CD14-positive monocyte (primary cell): ENCODE results near the gene BCAN. TPM values are rescaled to one million over a fixed set of nuclear protein-coding genes. Genes with fewer than 3 reads are reported as not detected.

ENCODE experiments used
- DNase-seq, 3 donors: peaks; one replicate each; pipeline ENCODE4 v3.0.0-alpha.2; 2011 to 2022
- H2AFZ ChIP-seq: 2 replicates; pipeline ENCODE4 v1.6.0; 2012; ENCODE audit warnings: mild to moderate bottlenecking, low read depth, low read length, inconsistent platforms; ENCODE audit not compliant: insufficient read depth, poor library complexity, severe bottlenecking
- H3K27ac ChIP-seq, 2 donors: 1 replicate in 1 of 2; 2 replicates in 1 of 2; pipeline ENCODE4 v1.5.1; 2012 to 2013; ENCODE audit warnings: low read length in 2 of 2, control low read depth in 1 of 2, inconsistent platforms in 1 of 2, low read depth in 1 of 2, mild to moderate bottlenecking in 1 of 2
- H3K27me3 ChIP-seq, 2 donors: one replicate each; pipeline versions ENCODE4 v1.6.0 to v1.6.1; 2011 to 2013; ENCODE audit warnings: low read length in 2 of 2; ENCODE audit not compliant: control insufficient read depth in 2 of 2, insufficient read depth in 2 of 2
- H3K36me3 ChIP-seq, 2 donors: replicated peaks in 1 of 2; 1 replicate in 1 of 2; 2 replicates in 1 of 2; pipeline versions ENCODE4 v1.5.1 to v1.6.1; 2012 to 2013; ENCODE audit warnings: low read length in 2 of 2, control low read depth in 1 of 2, inconsistent platforms in 1 of 2, mild to moderate bottlenecking in 1 of 2; ENCODE audit not compliant: insufficient read depth in 2 of 2, control insufficient read depth in 1 of 2
- H3K4me1 ChIP-seq, 2 donors: 1 replicate in 1 of 2; 2 replicates in 1 of 2; pipeline versions ENCODE4 v1.5.1 to v1.6.1; 2012 to 2013; ENCODE audit warnings: low read length in 2 of 2, control low read depth in 1 of 2, inconsistent platforms in 1 of 2, mild to moderate bottlenecking in 1 of 2, moderate library complexity in 1 of 2; ENCODE audit not compliant: insufficient read depth in 2 of 2, control insufficient read depth in 1 of 2
- H3K4me2 ChIP-seq: replicated peaks from 2 replicates; pipeline ENCODE3; 2012; ENCODE audit warnings: low read length, moderate library complexity, mild to moderate bottlenecking; ENCODE audit not compliant: poor library complexity, severe bottlenecking; ENCODE audit errors: extremely low read depth
- H3K4me3 ChIP-seq, 3 experiments: fragments of 200-600 bp in 1 of 3; sonication (generic) in 1 of 3; replicated peaks in 1 of 3; 1 replicate in 2 of 3; 2 replicates in 1 of 3; pipeline ENCODE4 v1.5.1; 2011 to 2013; ENCODE audit warnings: low read length in 3 of 3, mild to moderate bottlenecking in 3 of 3, control low read depth in 2 of 3, low read depth in 2 of 3, inconsistent platforms in 1 of 3, moderate library complexity in 1 of 3
- H3K79me2 ChIP-seq: 2 replicates; pipeline ENCODE4 v1.6.0; 2012; ENCODE audit warnings: mild to moderate bottlenecking, control low read depth, inconsistent platforms, low read length, moderate library complexity; ENCODE audit not compliant: insufficient read depth
- H3K9ac ChIP-seq: 2 replicates; pipeline ENCODE4 v1.6.0; 2017; ENCODE audit warnings: low read length, mild to moderate bottlenecking; ENCODE audit not compliant: insufficient read depth, poor library complexity, severe bottlenecking
- H3K9me3 ChIP-seq, 2 donors: replicated peaks in 1 of 2; 1 replicate in 1 of 2; 2 replicates in 1 of 2; pipeline versions ENCODE4 v1.5.1 to v1.6.1; 2012 to 2013; ENCODE audit warnings: low read length in 2 of 2, control low read depth in 1 of 2; ENCODE audit not compliant: control insufficient read depth in 1 of 2, insufficient read depth in 1 of 2
- H4K20me1 ChIP-seq: 2 replicates; pipeline ENCODE4 v1.6.0; 2012; ENCODE audit warnings: mild to moderate bottlenecking, low read length, control low read depth, moderate library complexity; ENCODE audit not compliant: insufficient read depth
- H3K27ac Mint-ChIP-seq, 7 donors: one replicate each; pipeline ENCODE4 v1.8.0; 2020; ENCODE audit warnings: mild to moderate bottlenecking in 7 of 7, mixed read lengths in 7 of 7, moderate library complexity in 6 of 7, inconsistent platforms in 2 of 7
- H3K27me3 Mint-ChIP-seq, 3 donors: one replicate each; pipeline ENCODE4 v1.8.0; 2021 to 2022; ENCODE audit warnings: low read depth in 3 of 3, mild to moderate bottlenecking in 3 of 3, mixed read lengths in 3 of 3, moderate library complexity in 3 of 3, inconsistent platforms in 1 of 3
- H3K36me3 Mint-ChIP-seq, 2 donors: one replicate each; pipeline ENCODE4 v1.8.0; 2020; ENCODE audit warnings: mixed read lengths in 2 of 2, inconsistent platforms in 1 of 2, mild to moderate bottlenecking in 1 of 2
- H3K4me1 Mint-ChIP-seq: one replicate; pipeline ENCODE4 v1.8.0; 2020; ENCODE audit warnings: mild to moderate bottlenecking, mixed read lengths
- H3K4me3 Mint-ChIP-seq, 2 donors: one replicate each; pipeline ENCODE4 v1.8.0; 2020; ENCODE audit warnings: mild to moderate bottlenecking in 2 of 2, mixed read lengths in 2 of 2, moderate library complexity in 1 of 2
- H3K9me3 Mint-ChIP-seq, 7 donors: one replicate each; pipeline ENCODE4 v1.8.0; 2020 to 2022; ENCODE audit warnings: mixed read lengths in 7 of 7, mild to moderate bottlenecking in 6 of 7, moderate library complexity in 6 of 7, inconsistent platforms in 2 of 7
- CTCF ChIP-seq: fragments of 200-600 bp; IDR thresholded peaks from one replicate; pipeline ENCODE4 v1.8.0; 2022; ENCODE audit warnings: antibody characterized with exemption, mild to moderate bottlenecking
- WGBS: methylation state at CpG from one replicate; pipeline ENCODE4 v1.1.5; 2013; ENCODE audit warnings: missing lambda C conversion rate; ENCODE audit not compliant: insufficient coverage; 5-methylcytosine and 5-hydroxymethylcytosine counted together
- intact Hi-C, 2 donors: fragments of 100-400 bp; cut with micrococcal nuclease; formaldehyde crosslinking; loops; one replicate each; pipeline versions ENCODE4 v1.15.0 to v1.15.1; 2023
- polyA plus RNA-seq, 3 donors: library from polyadenylated mRNA; depleted of rRNA in 1 of 3; unstranded in 2 of 3; stranded (reverse) in 1 of 3; fragments of 300-500 nt in 2 of 3; fragments of >200 nt in 1 of 3; fragmentation: Illumina TruSeq in 2 of 3; gene quantifications; 1 replicate in 2 of 3; 2 replicates in 1 of 3; pipeline ENCODE4 v1.2.3, GENCODE V29; 2012 to 2021

The BCAN gene
- polyA plus RNA-seq, 3 donors, result not detected

GRCh38 chr1:156668801-156669637 lies 27.1 kb downstream of the BCAN start:
- Mint-ChIP-seq H3K4me1 (peaks cover 18% of the 10 kb centered on the region), H3K9me3 (peaks cover 0 to 4% (median 0%) of the 10 kb centered on the region in 7 donors), H3K27me3 (peaks cover 35 to 66% (median 40%) of the 10 kb centered on the region in 3 donors), H3K36me3 (no peaks in the 10 kb centered on the region), H3K4me3 (peak overlapping the region in 1 of 2 donors; percentile 3), H3K27ac (no peak overlapping the region)
- no peak for TF ChIP-seq CTCF
- Histone ChIP-seq H3K9ac (no peak overlapping the region), H2AFZ (no peak overlapping the region), H3K79me2 (no peaks in the 10 kb centered on the region), H4K20me1 (no peaks in the 10 kb centered on the region), H3K4me1 (peaks cover 17 to 24% of the 10 kb centered on the region in 2 donors), H3K9me3 (no peaks in the 10 kb centered on the region), H3K27ac (no peak overlapping the region), H3K4me3 (no peak overlapping the region), H3K36me3 (no peaks in the 10 kb centered on the region), H3K4me2 (no peak overlapping the region), H3K27me3 (peaks cover 0 to 28% of the 10 kb centered on the region in 2 donors)
- 85% methylated on average over 13 of the region's 17 CpGs for WGBS
- intact Hi-C loops, result no loop called here
- DNase-seq, result no peak

GRCh38 chr1:156669794-156670193 lies 27.9 kb downstream of the BCAN start:
- Histone ChIP-seq H3K27me3 (peaks cover 0 to 34% of the 10 kb centered on the region in 2 donors), H3K4me2 (no peak overlapping the region), H3K79me2 (no peaks in the 10 kb centered on the region), H3K9ac (no peak overlapping the region), H3K27ac (no peak overlapping the region), H3K4me3 (no peak overlapping the region), H4K20me1 (no peaks in the 10 kb centered on the region), H3K4me1 (peaks cover 9 to 17% of the 10 kb centered on the region in 2 donors), H2AFZ (no peak overlapping the region), H3K9me3 (no peaks in the 10 kb centered on the region), H3K36me3 (no peaks in the 10 kb centered on the region)
- H3K4me1 Mint-ChIP-seq, result peaks cover 10% of the 10 kb centered on the region
- peaks cover 34 to 64% (median 40%) of the 10 kb centered on the region in 3 donors for H3K27me3 Mint-ChIP-seq
- no peak overlapping the region for H3K4me3 Mint-ChIP-seq
- H3K36me3 Mint-ChIP-seq, result no peaks in the 10 kb centered on the region
- H3K27ac Mint-ChIP-seq, result no peak overlapping the region
- no peak for TF ChIP-seq CTCF
- H3K9me3 Mint-ChIP-seq, result peaks cover 0 to 4% (median 0%) of the 10 kb centered on the region in 7 donors
- intact Hi-C loops, result loop anchor here in 1 of 2 donors (10.0 kb wide), 1 partner anchor 45 kb away; no protein-coding TSS in a partner anchor
- DNase-seq, result no peak
- WGBS, result 78% methylated on average over 3 of the region's 5 CpGs
